ENCODE results near the gene TMEM178B. TPM values are rescaled to one million over a fixed set of nuclear protein-coding genes. Genes with fewer than 3 reads are reported as not detected.

Gene TMEM178B
- total RNA-seq, 1 experiment from 2014 or later = not detected

DNA sequence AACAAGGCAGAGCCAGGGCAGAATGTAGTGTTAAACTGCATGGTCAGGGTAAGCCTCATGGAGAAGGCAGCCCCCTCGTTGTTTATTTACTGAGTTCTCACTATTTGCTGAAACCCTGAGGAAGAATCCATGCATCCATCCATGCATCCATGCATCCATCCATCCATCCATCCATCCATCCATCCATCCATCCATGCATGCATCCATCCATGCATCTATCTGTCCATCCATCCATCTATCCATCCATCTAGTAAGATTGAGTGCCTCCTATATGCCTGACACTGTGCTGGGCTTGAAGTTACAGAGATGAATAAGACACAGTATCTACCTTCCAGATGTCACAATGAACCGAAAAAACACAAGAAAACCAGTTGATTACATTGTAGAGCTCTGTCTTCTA, 275.9 kb downstream of the TMEM178B start:
- intact Hi-C loops (cut with micrococcal nuclease; ENCODE audit: unreplicated experiment) = no loop called here
- H3K9me3 ChIP-seq (ENCODE audit: insufficient read depth, low read depth) = no peaks in the 10 kb centered on the region
- no TSS peak for BruUV-seq (replicated peaks)
- H3K27ac ChIP-seq = no peak overlapping the region
- no peaks in the 10 kb centered on the region for H3K79me2 ChIP-seq (ENCODE audit: low read depth)
- POLR2A ChIA-PET (ENCODE audit: unreplicated experiment) = no interaction called here
- peaks cover 77% of the 10 kb centered on the region for H3K27me3 ChIP-seq (ENCODE audit: insufficient read depth, low read depth)
- H3F3A ChIP-seq (ENCODE audit: insufficient read depth, low read depth) = no peaks in the 10 kb centered on the region
- no peaks in the 10 kb centered on the region for H3K36me3 ChIP-seq (ENCODE audit: low read depth)
- H3K4me1 ChIP-seq (replicated peaks; ENCODE audit: insufficient read depth) = no peaks in the 10 kb centered on the region
- no peaks in the 10 kb centered on the region for H3K9me2 ChIP-seq (ENCODE audit: insufficient read depth)
- CTCF ChIA-PET = no interaction called here
- H3K4me3 ChIP-seq = no peak overlapping the region
- TF ChIP-seq, protein P1, sequence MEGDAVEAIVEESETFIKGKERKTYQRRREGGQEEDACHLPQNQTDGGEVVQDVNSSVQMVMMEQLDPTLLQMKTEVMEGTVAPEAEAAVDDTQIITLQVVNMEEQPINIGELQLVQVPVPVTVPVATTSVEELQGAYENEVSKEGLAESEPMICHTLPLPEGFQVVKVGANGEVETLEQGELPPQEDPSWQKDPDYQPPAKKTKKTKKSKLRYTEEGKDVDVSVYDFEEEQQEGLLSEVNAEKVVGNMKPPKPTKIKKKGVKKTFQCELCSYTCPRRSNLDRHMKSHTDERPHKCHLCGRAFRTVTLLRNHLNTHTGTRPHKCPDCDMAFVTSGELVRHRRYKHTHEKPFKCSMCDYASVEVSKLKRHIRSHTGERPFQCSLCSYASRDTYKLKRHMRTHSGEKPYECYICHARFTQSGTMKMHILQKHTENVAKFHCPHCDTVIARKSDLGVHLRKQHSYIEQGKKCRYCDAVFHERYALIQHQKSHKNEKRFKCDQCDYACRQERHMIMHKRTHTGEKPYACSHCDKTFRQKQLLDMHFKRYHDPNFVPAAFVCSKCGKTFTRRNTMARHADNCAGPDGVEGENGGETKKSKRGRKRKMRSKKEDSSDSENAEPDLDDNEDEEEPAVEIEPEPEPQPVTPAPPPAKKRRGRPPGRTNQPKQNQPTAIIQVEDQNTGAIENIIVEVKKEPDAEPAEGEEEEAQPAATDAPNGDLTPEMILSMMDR (conservative IDR thresholded peaks at IDR 0.05) = no peak
- TF ChIP-seq EZH2 (IDR thresholded peaks at IDR 0.05; ENCODE audit: low read depth) = no peak
- H2AFZ ChIP-seq = no peak overlapping the region
- H4K20me1 ChIP-seq (ENCODE audit: insufficient read depth) = 0 out of 2 replicates have a peak, but pooled peaks cover 5% of the 10 kb centered on the region
- DNase-seq = no peak
- H3K4me2 ChIP-seq = no peak overlapping the region

DNA sequence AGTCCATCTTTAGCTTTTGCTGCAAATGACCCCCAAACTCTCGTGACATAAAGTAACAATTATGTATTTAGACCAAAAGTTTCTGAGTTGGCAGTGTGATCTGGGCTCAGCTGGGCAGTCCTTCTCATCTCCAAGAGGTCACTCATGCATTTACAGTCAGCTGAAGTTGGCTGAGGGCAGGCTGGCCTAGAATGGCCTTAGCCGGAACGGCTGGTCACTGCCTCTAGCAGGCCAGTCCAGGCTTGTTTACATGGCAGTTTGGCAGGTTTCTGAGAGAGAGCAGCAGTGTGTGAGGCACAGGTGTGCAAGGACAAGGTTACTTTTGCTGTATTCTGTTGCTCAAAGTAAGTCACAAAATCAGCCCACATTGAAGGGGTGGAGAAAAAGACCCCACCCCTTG, 277.3 kb downstream of the TMEM178B start:
- H3K27ac ChIP-seq = no peak overlapping the region
- no peak overlapping the region for H3K4me3 ChIP-seq
- no peaks in the 10 kb centered on the region for H3K9me3 ChIP-seq (ENCODE audit: insufficient read depth, low read depth)
- no peaks in the 10 kb centered on the region for H3K79me2 ChIP-seq (ENCODE audit: low read depth)
- no peak overlapping the region for H3K4me2 ChIP-seq
- no TSS peak for BruUV-seq (replicated peaks)
- no peak for DNase-seq
- POLR2A ChIA-PET (ENCODE audit: unreplicated experiment) = no interaction called here
- H3K27me3 ChIP-seq (ENCODE audit: insufficient read depth, low read depth) = peaks cover 63% of the 10 kb centered on the region
- intact Hi-C loops (cut with micrococcal nuclease; ENCODE audit: unreplicated experiment) = no loop called here
- TF ChIP-seq, protein P1 (conservative IDR thresholded peaks at IDR 0.05) = no peak
- no peak for TF ChIP-seq EZH2 (IDR thresholded peaks at IDR 0.05; ENCODE audit: low read depth)
- no peaks in the 10 kb centered on the region for H3K9me2 ChIP-seq (ENCODE audit: insufficient read depth)
- H3K36me3 ChIP-seq (ENCODE audit: low read depth) = no peaks in the 10 kb centered on the region
- no peak overlapping the region for H2AFZ ChIP-seq
- CTCF ChIA-PET = no interaction called here
- no peaks in the 10 kb centered on the region for H3K4me1 ChIP-seq (replicated peaks; ENCODE audit: insufficient read depth)
- H3F3A ChIP-seq (ENCODE audit: insufficient read depth, low read depth) = no peaks in the 10 kb centered on the region
- no peaks in the 10 kb centered on the region for H4K20me1 ChIP-seq (ENCODE audit: insufficient read depth)

DNA sequence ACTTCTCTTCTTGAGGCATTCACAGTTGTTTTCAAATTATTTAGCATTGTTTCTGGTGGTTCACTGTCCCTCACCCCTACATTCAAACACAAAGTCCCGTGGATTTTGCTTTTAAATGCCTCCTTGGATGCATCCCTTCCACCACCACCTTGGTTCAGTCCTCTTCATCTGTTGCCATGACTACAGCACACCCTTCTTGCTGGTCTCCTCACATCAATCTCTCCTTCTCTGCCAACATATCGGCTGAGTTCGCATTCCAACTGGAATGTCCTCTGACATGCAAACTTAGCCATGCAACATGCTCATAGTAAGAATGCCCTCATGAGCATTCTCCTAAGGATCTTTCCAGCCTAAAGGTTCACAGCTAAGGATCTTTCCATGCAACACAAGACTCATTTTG, 279.1 kb downstream of the TMEM178B start:
- Histone ChIP-seq H2AFZ (no peak overlapping the region), H3K9me2 (ENCODE audit: insufficient read depth) (no peaks in the 10 kb centered on the region), H3K36me3 (ENCODE audit: low read depth) (no peaks in the 10 kb centered on the region), H3K27me3 (ENCODE audit: insufficient read depth, low read depth) (peaks cover 45% of the 10 kb centered on the region), H3K79me2 (ENCODE audit: low read depth) (no peaks in the 10 kb centered on the region), H3K4me1 (replicated peaks; ENCODE audit: insufficient read depth) (no peaks in the 10 kb centered on the region), H3F3A (ENCODE audit: insufficient read depth, low read depth) (no peaks in the 10 kb centered on the region), H4K20me1 (ENCODE audit: insufficient read depth) (no peaks in the 10 kb centered on the region), H3K9me3 (ENCODE audit: insufficient read depth, low read depth) (no peaks in the 10 kb centered on the region), H3K4me2 (no peak overlapping the region), H3K4me3 (no peak overlapping the region), H3K27ac (no peak overlapping the region)
- TF ChIP-seq, protein P1 (conservative IDR thresholded peaks at IDR 0.05) = no peak
- no peak for TF ChIP-seq EZH2 (IDR thresholded peaks at IDR 0.05; ENCODE audit: low read depth)
- DNase-seq = no peak
- intact Hi-C loops (cut with micrococcal nuclease; ENCODE audit: unreplicated experiment) = no loop called here
- BruUV-seq (replicated peaks) = no TSS peak
- ChIA-PET POLR2A (ENCODE audit: unreplicated experiment) (no interaction called here), CTCF (no interaction called here)

All from PC-9 (cell line).